Caco-2 (cell line): Measurements from ENCODE around the gene LRGUK. TPM values are rescaled to one million over a fixed set of nuclear protein-coding genes. Genes with fewer than 3 reads are reported as not detected.
"Not testable (repeated sequence)": the region's sequence is repeated elsewhere in the genome, so short reads cannot be mapped to it uniquely, and the experiment has no call there.

Experiments
- BruUV-seq: library from RNA; stranded (reverse); fragments of 400-500 nt; replicated peaks from 2 replicates; lab custom pipeline; 2021; lab: Mats Ljungman, UMichigan
- CTCF ChIA-PET: fragments of 300-600 bp; sonication (Branson Sonifier 250); formaldehyde crosslinking; loops from one replicate; lab custom pipeline; 2022; ENCODE audit warnings: antibody characterized with exemption; lab: Charles Lee
- POLR2A ChIA-PET: fragments of 300-600 bp; sonication (Branson Sonifier 250); formaldehyde crosslinking; loops from one replicate; lab custom pipeline; 2022; ENCODE audit warnings: antibody characterized with exemption; lab: Charles Lee
- DNase-seq, 2 experiments: peaks; one replicate each; pipeline versions ENCODE4 v3.0.0 to v3.0.0-alpha.2; 2020 to 2022
- H3K27me3 ChIP-seq: replicated peaks from 2 replicates; pipeline ENCODE4 v1.6.0; 2011; ENCODE audit warnings: low read length; ENCODE audit not compliant: control insufficient read depth, insufficient read depth
- H3K36me3 ChIP-seq: 2 replicates; pipeline ENCODE4 v1.5.1; 2011; ENCODE audit warnings: low read length; ENCODE audit not compliant: control insufficient read depth, insufficient read depth
- H3K4me1 ChIP-seq: fragments of 250-450 bp; sonication (Bioruptor Pico); 2 replicates; pipeline ENCODE4 v1.5.1; 2020; ENCODE audit warnings: mild to moderate bottlenecking
- H3K4me3 ChIP-seq: 2 replicates; pipeline ENCODE4 v1.5.1; 2011; ENCODE audit warnings: low read depth, mild to moderate bottlenecking, control low read depth, low read length
- H3K9me3 ChIP-seq: fragments of 250-450 bp; sonication (Bioruptor Pico); 2 replicates; pipeline ENCODE4 v1.5.1; 2020; ENCODE audit warnings: mild to moderate bottlenecking, moderate library complexity
- H3K27ac Mint-ChIP-seq: one replicate; pipeline ENCODE4 v1.8.0; 2022; ENCODE audit warnings: mixed read lengths; ENCODE audit not compliant: unreplicated experiment
- H3K27me3 Mint-ChIP-seq: one replicate; pipeline ENCODE4 v1.8.0; 2022; ENCODE audit warnings: mixed read lengths; ENCODE audit not compliant: insufficient read depth, unreplicated experiment
- H3K36me3 Mint-ChIP-seq: one replicate; pipeline ENCODE4 v1.8.0; 2022; ENCODE audit warnings: mild to moderate bottlenecking, mixed read lengths; ENCODE audit not compliant: insufficient read depth, unreplicated experiment
- H3K4me1 Mint-ChIP-seq: one replicate; pipeline ENCODE4 v1.8.0; 2022; ENCODE audit warnings: low read depth, mixed read lengths; ENCODE audit not compliant: unreplicated experiment
- H3K4me3 Mint-ChIP-seq: one replicate; pipeline ENCODE4 v1.8.0; 2022; ENCODE audit warnings: mild to moderate bottlenecking, moderate library complexity, mixed read lengths; ENCODE audit not compliant: unreplicated experiment
- H3K9me3 Mint-ChIP-seq: one replicate; pipeline ENCODE4 v1.8.0; 2022; ENCODE audit warnings: mixed read lengths; ENCODE audit not compliant: unreplicated experiment
- intact Hi-C: fragments of 100-400 bp; cut with micrococcal nuclease; formaldehyde crosslinking; loops from one replicate; pipeline ENCODE4 v1.10.0; 2022; ENCODE audit not compliant: unreplicated experiment
- total RNA-seq: library from RNA; stranded (reverse); gene quantifications from 2 replicates; pipeline ENCODE4 v1.2.3, GENCODE V29; 2022
- TF ChIP-seq, protein P1 (sequence below), 2 experiments: fragments of 200-600 bp in 1 of 2; IDR thresholded peaks; 1 replicate in 1 of 2; 2 replicates in 1 of 2; pipeline versions ENCODE4 v1.5.1 to v1.8.0; 2011 to 2022; ENCODE audit warnings: antibody characterized with exemption in 1 of 2, control low read depth in 1 of 2, inconsistent platforms in 1 of 2, low read depth in 1 of 2, low read length in 1 of 2, mild to moderate bottlenecking in 1 of 2, moderate library complexity in 1 of 2; ENCODE audit not compliant: insufficient read depth in 1 of 2, severe bottlenecking in 1 of 2, unreplicated experiment in 1 of 2

The LRGUK gene
- total RNA-seq, 1 experiment from 2014 or later = 0.09 TPM

DNA sequence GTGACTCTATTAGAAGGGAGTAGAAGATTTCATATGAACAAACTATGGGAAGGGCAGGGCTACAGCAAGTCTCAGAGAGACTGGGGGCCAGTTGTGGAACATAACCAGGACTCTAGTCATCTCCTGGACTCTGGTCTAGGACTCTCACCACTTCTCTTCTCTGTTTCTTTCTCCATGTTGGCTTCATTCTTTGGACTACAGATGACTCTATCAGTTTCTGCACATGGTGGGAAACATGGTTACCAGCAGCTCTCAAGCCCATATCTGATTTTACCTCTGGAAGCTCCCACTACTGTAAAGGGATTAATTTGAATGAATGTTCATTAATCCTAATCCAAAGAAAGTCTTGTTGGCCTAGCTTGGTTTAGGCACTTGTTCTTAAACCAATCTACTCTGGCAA is 84.7 kb downstream of the LRGUK start:
- intact Hi-C loops = no loop called here
- Mint-ChIP-seq H3K4me3 (no peak overlapping the region), H3K9me3 (no peaks in the 10 kb centered on the region), H3K27me3 (peaks cover 10% of the 10 kb centered on the region), H3K27ac (no peak overlapping the region), H3K36me3 (no peaks in the 10 kb centered on the region), H3K4me1 (no peaks in the 10 kb centered on the region)
- no TSS peak for BruUV-seq
- CTCF ChIA-PET = no interaction called here
- H3K4me3 ChIP-seq = no peak overlapping the region
- no peaks in the 10 kb centered on the region for H3K27me3 ChIP-seq
- TF ChIP-seq, protein P1, sequence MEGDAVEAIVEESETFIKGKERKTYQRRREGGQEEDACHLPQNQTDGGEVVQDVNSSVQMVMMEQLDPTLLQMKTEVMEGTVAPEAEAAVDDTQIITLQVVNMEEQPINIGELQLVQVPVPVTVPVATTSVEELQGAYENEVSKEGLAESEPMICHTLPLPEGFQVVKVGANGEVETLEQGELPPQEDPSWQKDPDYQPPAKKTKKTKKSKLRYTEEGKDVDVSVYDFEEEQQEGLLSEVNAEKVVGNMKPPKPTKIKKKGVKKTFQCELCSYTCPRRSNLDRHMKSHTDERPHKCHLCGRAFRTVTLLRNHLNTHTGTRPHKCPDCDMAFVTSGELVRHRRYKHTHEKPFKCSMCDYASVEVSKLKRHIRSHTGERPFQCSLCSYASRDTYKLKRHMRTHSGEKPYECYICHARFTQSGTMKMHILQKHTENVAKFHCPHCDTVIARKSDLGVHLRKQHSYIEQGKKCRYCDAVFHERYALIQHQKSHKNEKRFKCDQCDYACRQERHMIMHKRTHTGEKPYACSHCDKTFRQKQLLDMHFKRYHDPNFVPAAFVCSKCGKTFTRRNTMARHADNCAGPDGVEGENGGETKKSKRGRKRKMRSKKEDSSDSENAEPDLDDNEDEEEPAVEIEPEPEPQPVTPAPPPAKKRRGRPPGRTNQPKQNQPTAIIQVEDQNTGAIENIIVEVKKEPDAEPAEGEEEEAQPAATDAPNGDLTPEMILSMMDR (IDR thresholded peaks at IDR 0.05; ENCODE audit: insufficient read depth in 1 of 2, low read depth in 1 of 2, low read length in 1 of 2, severe bottlenecking in 1 of 2, unreplicated experiment in 1 of 2) = no peak
- no peaks in the 10 kb centered on the region for H3K9me3 ChIP-seq
- H3K36me3 ChIP-seq = no peaks in the 10 kb centered on the region
- no peaks in the 10 kb centered on the region for H3K4me1 ChIP-seq
- no peak for DNase-seq
- POLR2A ChIA-PET = no interaction called here

DNA sequence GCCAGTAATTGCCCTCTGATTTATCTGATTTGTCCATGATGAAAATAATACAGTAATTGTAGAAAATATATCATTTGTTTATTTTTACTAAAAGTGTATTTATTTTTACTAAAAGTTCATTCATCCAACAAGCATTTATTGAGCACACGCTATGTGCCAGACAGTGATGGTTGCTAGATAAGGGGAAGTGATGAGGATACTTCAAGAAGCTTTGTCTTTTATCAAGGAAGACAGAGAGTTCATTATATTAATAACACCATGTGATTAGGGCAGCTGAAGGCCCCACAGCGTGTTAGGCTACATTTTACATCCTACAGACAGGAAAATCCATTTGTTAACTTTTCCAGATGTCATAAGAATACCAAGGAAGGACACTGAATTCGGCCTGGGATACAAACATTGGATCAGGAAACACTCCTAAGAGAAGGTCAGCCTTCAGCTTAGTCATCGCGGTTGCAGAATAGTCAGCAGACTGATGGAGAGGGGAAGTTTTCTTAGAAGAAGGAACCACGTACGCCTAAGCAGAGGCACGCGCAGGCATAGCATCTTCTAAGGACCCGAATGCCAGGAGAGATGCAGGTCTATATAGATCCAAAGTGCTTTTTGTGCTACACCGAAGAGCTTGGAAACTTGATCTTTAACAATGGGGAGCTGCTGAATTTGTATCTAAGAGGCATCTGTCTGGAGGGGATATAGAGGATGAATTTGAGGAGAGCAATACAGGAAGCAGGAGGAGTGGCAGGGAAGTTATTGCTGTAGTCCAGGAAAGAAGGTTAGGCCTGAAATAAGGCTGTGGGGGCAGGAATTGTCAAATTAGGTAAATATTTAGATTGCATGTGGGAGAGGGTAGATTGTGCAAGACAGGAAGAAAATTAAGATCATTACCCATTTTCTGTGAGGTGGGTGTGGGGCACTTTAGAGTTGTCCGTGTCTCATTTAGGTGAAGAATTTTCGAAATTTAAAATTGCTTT is 85.7 kb downstream of the LRGUK start:
- Mint-ChIP-seq H3K27me3 (peaks cover 10% of the 10 kb centered on the region), H3K36me3 (no peaks in the 10 kb centered on the region), H3K27ac (no peak overlapping the region), H3K9me3 (no peaks in the 10 kb centered on the region), H3K4me1 (no peaks in the 10 kb centered on the region), H3K4me3 (no peak overlapping the region)
- Histone ChIP-seq H3K9me3 (no peaks in the 10 kb centered on the region), H3K36me3 (no peaks in the 10 kb centered on the region), H3K4me3 (no peak overlapping the region), H3K27me3 (no peaks in the 10 kb centered on the region), H3K4me1 (no peaks in the 10 kb centered on the region)
- ChIA-PET POLR2A (no interaction called here), CTCF (no interaction called here)
- DNase-seq = no peak
- TF ChIP-seq, protein P1 (IDR thresholded peaks at IDR 0.05; ENCODE audit: insufficient read depth in 1 of 2, low read depth in 1 of 2, low read length in 1 of 2, severe bottlenecking in 1 of 2, unreplicated experiment in 1 of 2) = no peak
- intact Hi-C loops = no loop called here
- BruUV-seq = no TSS peak

DNA sequence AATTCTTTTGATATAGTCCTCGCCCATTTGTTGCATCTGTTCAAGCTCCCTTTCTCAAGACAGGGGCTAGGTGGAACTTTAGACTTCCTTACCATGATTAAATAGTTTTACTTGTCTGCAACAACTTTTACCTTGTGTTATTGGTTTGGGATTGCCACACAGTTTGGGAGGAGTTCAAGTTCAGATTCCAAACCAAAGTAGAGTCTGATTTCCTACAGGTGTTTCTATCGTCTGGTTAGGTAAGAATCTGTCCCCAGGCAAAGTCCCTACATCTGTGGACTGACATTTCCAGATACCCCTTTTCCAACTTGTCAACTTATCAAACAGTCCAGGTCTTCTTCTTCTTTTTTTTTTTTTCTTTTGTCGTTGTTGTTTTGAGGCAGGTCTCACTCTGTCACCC is 93.1 kb downstream of the LRGUK start:
- no peaks in the 10 kb centered on the region for H3K4me1 Mint-ChIP-seq
- H3K4me3 ChIP-seq = no peak overlapping the region
- POLR2A ChIA-PET = no interaction called here

DNA sequence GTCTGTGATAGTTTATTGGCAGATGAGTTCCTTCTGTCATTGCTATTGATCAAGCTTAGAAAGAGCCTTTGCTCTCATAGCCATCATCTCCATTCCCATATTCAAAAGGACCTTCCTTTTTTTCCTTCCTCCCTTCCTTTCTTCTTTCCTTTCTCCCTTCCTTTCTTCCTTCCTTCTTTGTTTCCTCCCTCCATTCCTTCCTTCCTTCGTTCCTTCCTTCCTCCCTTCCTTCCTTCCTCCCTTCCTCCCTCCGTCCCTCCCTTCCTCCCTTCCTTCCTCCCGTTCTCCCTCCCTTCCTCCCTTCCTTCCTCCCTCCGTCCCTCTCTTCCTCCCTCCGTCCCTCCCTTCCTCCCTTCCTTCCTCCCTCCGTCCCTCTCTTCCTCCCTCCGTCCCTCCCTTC is 104.2 kb downstream of the LRGUK start:
- intact Hi-C loops, H3K27ac Mint-ChIP-seq, H3K36me3 Mint-ChIP-seq, H3K4me1 Mint-ChIP-seq, H3K4me1 ChIP-seq, DNase-seq, H3K4me3 Mint-ChIP-seq, BruUV-seq, CTCF ChIA-PET, H3K4me3 ChIP-seq, H3K36me3 ChIP-seq, POLR2A ChIA-PET, H3K27me3 ChIP-seq, H3K9me3 ChIP-seq: not testable (repeated sequence)
- Mint-ChIP-seq H3K27me3 (peaks cover 24% of the 10 kb centered on the region), H3K9me3 (peaks cover 14% of the 10 kb centered on the region)

More for the DNA sequence above, 93.1 kb downstream of the LRGUK start:
- Mint-ChIP-seq H3K27me3 (peaks cover 12% of the 10 kb centered on the region), H3K4me3 (no peak overlapping the region), H3K27ac (no peak overlapping the region), H3K9me3 (no peaks in the 10 kb centered on the region), H3K36me3 (no peaks in the 10 kb centered on the region)
- Histone ChIP-seq H3K36me3 (no peaks in the 10 kb centered on the region), H3K27me3 (no peaks in the 10 kb centered on the region), H3K4me1 (no peaks in the 10 kb centered on the region), H3K9me3 (no peaks in the 10 kb centered on the region)
- intact Hi-C loops = no loop called here
- DNase-seq = no peak
- CTCF ChIA-PET = no interaction called here
- BruUV-seq = no TSS peak
- TF ChIP-seq, protein P1 (IDR thresholded peaks at IDR 0.05; ENCODE audit: insufficient read depth in 1 of 2, low read depth in 1 of 2, low read length in 1 of 2, severe bottlenecking in 1 of 2, unreplicated experiment in 1 of 2) = no peak
